ENCODE data around the gene RASL11B. TPM values are rescaled to one million over a fixed set of nuclear protein-coding genes. Genes with fewer than 3 reads are reported as not detected.

Gene RASL11B
- total and polyA plus RNA-seq, 10 of the 15 experiments (the other 5 are each of a cell fraction or from before 2014, with no cell fraction given) = 0.06 to 0.45 (median 0.08) TPM; not detected in 5

GRCh38 chr4:52889354-52889753, 27.2 kb downstream of the RASL11B start:
- Histone ChIP-seq H3K79me2 (ENCODE audit: control insufficient read depth, insufficient read depth, low read length) (no peaks in the 10 kb centered on the region), H3K27me3 (replicated peaks in 1 of 2; ENCODE audit: control insufficient read depth in 2 of 2, insufficient read depth in 2 of 2, low read length in 1 of 2) (no peaks in the 10 kb centered on the region), H3K4me3 (no peak overlapping the region), H2AFZ (ENCODE audit: control insufficient read depth, low read depth, low read length) (no peak overlapping the region), H3K4me2 (ENCODE audit: control insufficient read depth, insufficient read depth) (no peak overlapping the region), H3K36me3 (ENCODE audit: control insufficient read depth in 2 of 2, insufficient read depth in 2 of 2, low read length in 1 of 2) (no peaks in the 10 kb centered on the region; a peak in 2 of 4 replicates), H3K9ac (ENCODE audit: control insufficient read depth, insufficient read depth, low read length) (no peak overlapping the region), H3K4me1 (ENCODE audit: control insufficient read depth, insufficient read depth, low read length) (no peaks in the 10 kb centered on the region), H3K27ac (ENCODE audit: control insufficient read depth, insufficient read depth) (no peak overlapping the region), H4K20me1 (ENCODE audit: control insufficient read depth, insufficient read depth) (no peaks in the 10 kb centered on the region), H3K9me3 (replicated peaks; ENCODE audit: control insufficient read depth, insufficient read depth, low read length) (no peaks in the 10 kb centered on the region; the same call in 2 of the 3 replicates)
- BruUV-seq (replicated peaks) = no TSS peak
- in situ Hi-C loops (cut with MboI) = no loop called here
- CTCF ChIA-PET = no interaction called here
- SMC1A ChIA-PET (ENCODE audit: uncharacterized antibody, unreplicated experiment) = no interaction called here
- ATAC-seq (no peak), FAIRE-seq (no peak), DNase-seq (ENCODE audit: low read depth, low spot score) (no peak)
- WGBS (ENCODE audit: insufficient coverage, insufficient replicate concordance, low lambda C conversion rate, missing lambda C conversion rate) = 76% methylated on average over 2 of the region's 2 CpGs
- POLR2A ChIA-PET = no interaction called here
- intact Hi-C loops (cut with micrococcal nuclease; ENCODE audit: unreplicated experiment) = no loop called here
- no peak for TF ChIP-seq RUNX3 (IDR thresholded peaks at IDR 0.05; ENCODE audit: low read length)
- no peak for TF ChIP-seq E2F4 (IDR thresholded peaks at IDR 0.05; ENCODE audit: low read depth, low read length)
- TF ChIP-seq, protein P1, sequence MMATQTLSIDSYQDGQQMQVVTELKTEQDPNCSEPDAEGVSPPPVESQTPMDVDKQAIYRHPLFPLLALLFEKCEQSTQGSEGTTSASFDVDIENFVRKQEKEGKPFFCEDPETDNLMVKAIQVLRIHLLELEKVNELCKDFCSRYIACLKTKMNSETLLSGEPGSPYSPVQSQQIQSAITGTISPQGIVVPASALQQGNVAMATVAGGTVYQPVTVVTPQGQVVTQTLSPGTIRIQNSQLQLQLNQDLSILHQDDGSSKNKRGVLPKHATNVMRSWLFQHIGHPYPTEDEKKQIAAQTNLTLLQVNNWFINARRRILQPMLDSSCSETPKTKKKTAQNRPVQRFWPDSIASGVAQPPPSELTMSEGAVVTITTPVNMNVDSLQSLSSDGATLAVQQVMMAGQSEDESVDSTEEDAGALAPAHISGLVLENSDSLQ (IDR thresholded peaks at IDR 0.05) = no peak
- TF ChIP-seq, protein P2, sequence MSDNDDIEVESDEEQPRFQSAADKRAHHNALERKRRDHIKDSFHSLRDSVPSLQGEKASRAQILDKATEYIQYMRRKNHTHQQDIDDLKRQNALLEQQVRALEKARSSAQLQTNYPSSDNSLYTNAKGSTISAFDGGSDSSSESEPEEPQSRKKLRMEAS (IDR thresholded peaks at IDR 0.05; ENCODE audit: low read depth, low read length) = no peak
- no peak for TF ChIP-seq RAD21 (IDR thresholded peaks at IDR 0.05; ENCODE audit: insufficient read depth, low read depth, low read length)
- TF ChIP-seq CHD1 (IDR thresholded peaks at IDR 0.05; ENCODE audit: low read depth, low read length) = no peak
- RAD21 ChIA-PET (ENCODE audit: unreplicated experiment) = no interaction called here
